Peyer's patch (tissue), 4 donors: ENCODE results near the gene TMEM187. TPM values are rescaled to one million over a fixed set of nuclear protein-coding genes. Genes with fewer than 3 reads are reported as not detected.
A peak's percentile ranks its signal among the peaks of the same experiment; 100 is the strongest.

Experiments used
- DNase-seq, 3 donors: peaks; one replicate each; pipeline ENCODE4 v3.0.0-alpha.2; 2017 to 2019
- H3K27ac ChIP-seq, 4 donors: fragments of 200-600 bp; sonication (generic); one replicate each; pipeline ENCODE4 v1.5.1; 2016 to 2019
- H3K27me3 ChIP-seq, 2 donors: fragments of 200-600 bp; sonication (generic); one replicate each; pipeline ENCODE4 v1.5.1; 2019
- H3K36me3 ChIP-seq, 3 donors: fragments of 200-600 bp; sonication (generic); one replicate each; pipeline ENCODE4 v1.5.1; 2016 to 2019
- H3K4me1 ChIP-seq, 4 donors: fragments of 200-600 bp; sonication (generic); one replicate each; pipeline ENCODE4 v1.5.1; 2016 to 2019
- H3K4me3 ChIP-seq, 4 donors: fragments of 200-600 bp; sonication (generic); 1 replicate in 3 of 4; 2 replicates in 1 of 4; pipeline ENCODE4 v1.5.1; 2016 to 2019; ENCODE audit warnings: mild to moderate bottlenecking in 1 of 4
- H3K9me3 ChIP-seq, 4 donors: fragments of 200-600 bp; sonication (generic); one replicate each; pipeline ENCODE4 v1.5.1; 2016 to 2019; ENCODE audit warnings: mild to moderate bottlenecking in 1 of 4
- CTCF ChIP-seq, 6 experiments: fragments of 450-650 bp in 4 of 6; fragments of 200-600 bp in 2 of 6; sonication (generic) in 1 of 6; IDR thresholded peaks; one replicate each; pipeline ENCODE4 v1.5.1; 2017 to 2019; ENCODE audit warnings: antibody characterized with exemption in 6 of 6, mild to moderate bottlenecking in 3 of 6, moderate library complexity in 1 of 6
- POLR2A ChIP-seq, 2 donors: fragments of 450-650 bp; IDR thresholded peaks; one replicate each; pipeline ENCODE4 v1.5.1; 2017; ENCODE audit warnings: antibody characterized with exemption in 2 of 2, mild to moderate bottlenecking in 2 of 2, moderate library complexity in 2 of 2
- total RNA-seq, 4 donors: library from RNA; depleted of rRNA; stranded (reverse); fragments of >200 nt; gene quantifications; one replicate each; pipeline ENCODE4 v1.1.0, GENCODE V29; 2016

Gene TMEM187
- total RNA-seq, 4 donors from 2014 or later: 10.7 to 32.6 (median 12.8) TPM

GRCh38 chrX:153964105-153964504 is 8.4 kb upstream of the TMEM187 start:
- H3K36me3 ChIP-seq: peaks cover 0 to 47% (median 0%) of the 10 kb centered on the region in 3 donors

GRCh38 chrX:153965406-153965805 is 7.1 kb upstream of the TMEM187 start:
- Histone ChIP-seq H3K27me3 (no peaks in the 10 kb centered on the region), H3K36me3 (peaks cover 0 to 34% (median 0%) of the 10 kb centered on the region in 3 donors), H3K27ac (no peak overlapping the region), H3K4me3 (no peak overlapping the region), H3K9me3 (no peaks in the 10 kb centered on the region), H3K4me1 (peaks cover 0 to 41% (median 15%) of the 10 kb centered on the region in 4 donors)
- TF ChIP-seq POLR2A (IDR thresholded peaks at IDR 0.05): no peak
- TF ChIP-seq CTCF (IDR thresholded peaks at IDR 0.05): no peak
- no peak for DNase-seq

More at GRCh38 chrX:153964105-153964504, 8.4 kb upstream of the TMEM187 start:
- DNase-seq: no peak
- H3K9me3 ChIP-seq: no peaks in the 10 kb centered on the region
- no peak overlapping the region for H3K4me3 ChIP-seq
- peaks cover 0 to 35% (median 10%) of the 10 kb centered on the region in 4 donors for H3K4me1 ChIP-seq
- H3K27ac ChIP-seq: no peak overlapping the region
- no peak for TF ChIP-seq POLR2A (IDR thresholded peaks at IDR 0.05)
- TF ChIP-seq CTCF (IDR thresholded peaks at IDR 0.05): no peak
- no peaks in the 10 kb centered on the region for H3K27me3 ChIP-seq

GRCh38 chrX:153966283-153966688 is 6.3 kb upstream of the TMEM187 start:
- no peak for TF ChIP-seq CTCF (IDR thresholded peaks at IDR 0.05)
- no peak for TF ChIP-seq POLR2A (IDR thresholded peaks at IDR 0.05)
- no peak for DNase-seq
- Histone ChIP-seq H3K4me1 (peaks cover 0 to 41% (median 15%) of the 10 kb centered on the region in 4 donors), H3K4me3 (no peak overlapping the region), H3K9me3 (no peaks in the 10 kb centered on the region), H3K27ac (peak overlapping the region in 2 of 4 donors; percentile 99), H3K27me3 (no peaks in the 10 kb centered on the region), H3K36me3 (peaks cover 0 to 25% (median 0%) of the 10 kb centered on the region in 3 donors)

GRCh38 chrX:153966841-153967535 is 5.6 kb upstream of the TMEM187 start:
- peaks cover 0 to 18% (median 0%) of the 10 kb centered on the region in 3 donors for H3K36me3 ChIP-seq
- H3K27me3 ChIP-seq: no peaks in the 10 kb centered on the region
- no peak for TF ChIP-seq CTCF (IDR thresholded peaks at IDR 0.05)
- no peak for TF ChIP-seq POLR2A (IDR thresholded peaks at IDR 0.05)
- H3K4me1 ChIP-seq: peaks cover 0 to 41% (median 15%) of the 10 kb centered on the region in 4 donors
- peak overlapping the region; percentile 99 to 100 (median 99) for H3K27ac ChIP-seq
- H3K4me3 ChIP-seq: peak overlapping the region in 3 of 4 donors; percentile 20 to 70 (median 24)
- DNase-seq: no peak
- H3K9me3 ChIP-seq: no peaks in the 10 kb centered on the region

- H3K27ac ChIP-seq: peak overlapping the region; percentile 99 to 100 (median 99)
- H3K4me1 ChIP-seq: peaks cover 0 to 41% (median 15%) of the 10 kb centered on the region in 4 donors
These were observed 4.9 kb upstream of the TMEM187 start for GRCh38 chrX:153967536-153968224.

More at GRCh38 chrX:153967536-153968224, 4.9 kb upstream of the TMEM187 start:
- Histone ChIP-seq H3K36me3 (peaks cover 0 to 12% (median 0%) of the 10 kb centered on the region in 3 donors), H3K27me3 (no peaks in the 10 kb centered on the region), H3K9me3 (no peaks in the 10 kb centered on the region), H3K4me3 (peak overlapping the region in 3 of 4 donors; percentile 20 to 70 (median 24))
- TF ChIP-seq CTCF (IDR thresholded peaks at IDR 0.05): no peak
- no peak for TF ChIP-seq POLR2A (IDR thresholded peaks at IDR 0.05)
- peak in 1 of 3 donors; percentile 38 for DNase-seq
